Stimulated activated CD4-positive, alpha-beta T cell treated with anti-CD3 and anti-CD28 coated beads, Interleukin-15, amount 100 ng/mL, for 48 hours (primary cell): ENCODE measurements around the gene FTCDNL1.
A peak's percentile ranks its signal among the peaks of the same experiment; 100 is the strongest.

ENCODE experiments used
- DNase-seq, 2 donors: peaks; one replicate each; pipeline ENCODE4 v3.0.0-alpha.2; 2020; ENCODE audit warnings: low read depth in 2 of 2

Gene FTCDNL1

GRCh38 chr2:199742884-199743283, 108.1 kb downstream of the FTCDNL1 start:
- DNase-seq: no peak

DNA sequence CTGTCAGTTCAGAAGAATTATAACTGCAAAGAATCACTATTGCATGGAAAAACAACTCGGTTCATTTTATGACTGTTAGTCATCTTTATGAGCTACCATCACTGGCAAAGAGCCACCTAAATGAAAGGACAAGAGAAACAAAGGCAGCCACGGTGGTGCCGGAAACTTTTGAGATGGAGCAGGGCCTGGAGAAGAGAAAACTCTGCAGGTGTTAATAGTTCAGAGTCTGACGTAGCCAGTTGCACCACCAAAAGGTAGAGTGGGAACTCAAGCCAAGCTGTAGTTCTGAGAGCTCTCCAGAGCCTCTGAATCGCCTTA, 110.9 kb downstream of the FTCDNL1 start:
- DNase-seq: no peak

DNA sequence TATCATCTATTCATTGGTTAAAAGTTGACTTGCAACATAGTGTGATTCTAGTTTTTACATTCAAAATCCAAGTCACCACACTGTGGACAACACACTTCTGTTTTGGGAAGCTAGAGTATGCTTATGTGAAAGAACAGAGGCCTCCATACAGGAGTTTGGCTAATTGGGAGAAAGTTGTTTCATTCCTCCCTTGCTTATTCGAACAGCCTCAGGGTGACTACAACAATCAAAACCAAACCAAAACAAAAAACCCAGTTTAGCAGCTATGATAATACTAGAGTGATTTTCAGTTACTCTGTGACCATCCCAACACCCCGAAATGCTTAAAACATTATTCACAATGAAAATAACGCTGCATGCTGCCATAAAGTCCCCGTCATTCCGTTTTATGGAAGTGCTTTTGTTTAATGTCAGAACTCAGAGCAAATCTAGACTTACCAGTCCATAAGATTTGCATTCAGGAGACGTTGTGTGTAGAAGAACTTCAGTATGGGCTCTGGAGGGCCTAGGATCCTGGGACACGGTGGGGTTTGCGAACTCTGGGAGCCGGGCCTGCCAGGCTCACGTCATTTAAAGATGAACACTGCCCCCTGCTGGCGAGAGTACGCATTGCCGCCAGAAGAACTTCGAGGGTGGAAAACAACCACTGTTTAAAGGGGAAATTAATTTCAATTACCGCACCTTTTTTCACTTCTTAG, 111.4 kb downstream of the FTCDNL1 start:
- peak; percentile 33 to 48 for DNase-seq

- DNase-seq: no peak
Measured at GRCh38 chr2:199738727-199739412, 112.1 kb downstream of the FTCDNL1 start.

- no peak for DNase-seq
Measured at GRCh38 chr2:199734651-199735050, 116.3 kb downstream of the FTCDNL1 start.

DNA sequence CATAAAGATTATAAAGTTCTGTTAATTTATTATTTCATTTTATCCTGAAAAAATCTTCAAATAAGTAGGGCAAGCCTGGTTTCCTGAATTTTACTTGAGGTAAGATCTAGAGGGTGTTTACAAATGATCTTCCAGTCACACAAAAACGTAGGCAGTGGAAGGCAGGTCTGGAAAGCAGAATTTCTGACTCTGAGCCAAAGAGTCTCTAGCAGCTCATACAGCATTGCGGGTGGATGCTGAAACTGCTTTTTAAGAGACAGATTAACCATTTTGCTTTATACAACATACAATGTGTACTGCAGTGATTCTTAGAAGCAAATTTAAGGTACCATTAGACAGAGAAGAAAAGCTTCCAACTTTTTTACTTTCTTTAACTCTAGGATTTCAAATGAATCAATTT, 117.0 kb downstream of the FTCDNL1 start:
- no peak for DNase-seq

DNA sequence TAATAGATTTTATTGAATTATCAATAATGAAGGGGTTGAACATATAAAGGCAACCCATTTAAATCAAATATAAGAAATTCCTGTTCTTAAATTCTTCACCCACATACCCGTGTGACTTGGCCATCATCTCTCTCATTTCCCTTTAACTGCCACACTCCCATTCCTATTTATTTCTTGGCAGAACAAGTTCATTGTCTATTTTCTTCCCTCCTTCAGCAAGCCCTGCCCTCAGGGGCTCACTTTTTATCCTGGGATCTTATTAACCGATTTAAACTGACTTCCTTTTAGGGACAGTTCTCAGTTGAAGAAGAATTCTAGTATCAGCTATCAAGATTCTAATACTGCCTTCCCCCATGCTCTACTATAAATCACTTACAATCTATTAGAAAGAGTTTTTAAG, 123.2 kb downstream of the FTCDNL1 start:
- DNase-seq: no peak

GRCh38 chr2:199727306-199727705, 123.7 kb downstream of the FTCDNL1 start:
- DNase-seq: no peak

DNA sequence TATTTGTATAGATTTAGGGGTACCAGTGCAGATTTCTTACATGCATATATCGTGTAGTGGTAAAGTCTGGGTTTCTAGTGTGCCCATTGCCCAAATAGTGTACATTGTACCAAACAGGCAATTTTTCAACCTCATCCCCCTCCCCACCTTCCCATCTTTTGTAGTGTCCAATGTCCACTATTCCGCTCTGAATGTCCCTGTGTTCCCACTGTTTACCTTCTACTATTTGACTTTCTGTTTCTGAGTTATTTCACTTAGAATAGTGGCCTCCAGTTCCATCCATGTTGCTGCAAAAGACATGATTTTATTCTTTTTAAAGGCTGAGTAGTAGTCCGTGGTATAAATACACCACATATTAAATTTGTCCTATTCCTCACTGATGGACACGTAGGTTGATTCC, 132.9 kb downstream of the FTCDNL1 start:
- DNase-seq: no peak

GRCh38 chr2:199717587-199717907, 133.4 kb downstream of the FTCDNL1 start:
- DNase-seq: no peak

- no peak for DNase-seq
Measured at GRCh38 chr2:199716807-199717586, 134.0 kb downstream of the FTCDNL1 start.

GRCh38 chr2:199713746-199714145, 137.2 kb downstream of the FTCDNL1 start:
- DNase-seq: no peak

GRCh38 chr2:199710551-199710950, 140.4 kb downstream of the FTCDNL1 start:
- DNase-seq: no peak
